Psoas muscle (tissue), 8 donors: ENCODE measurements around the gene RNF224. TPM values are rescaled to one million over a fixed set of nuclear protein-coding genes. Genes with fewer than 3 reads are reported as not detected.

Experiments
- ATAC-seq, 4 donors: fragments of 200-7000 bp; cut with Tn5 transposase; one replicate each; pipeline ENCODE4 v1.9.1; 2020; ENCODE audit warnings: moderate library complexity in 3 of 4, mild to moderate bottlenecking in 2 of 4
- DNase-seq, 2 donors: peaks; one replicate each; pipeline ENCODE4 v3.0.0-alpha.2; 2020
- H3K27ac ChIP-seq: fragments of 200-600 bp; one replicate; pipeline ENCODE4 v1.8.0; 2022
- H3K27me3 ChIP-seq, 3 donors: fragments of 200-600 bp in 1 of 3; one replicate each; pipeline versions ENCODE4 v1.6.1 to v1.8.0; 2013 to 2022; ENCODE audit warnings: low read length in 2 of 3, mild to moderate bottlenecking in 2 of 3, moderate library complexity in 1 of 3; ENCODE audit not compliant: insufficient read depth in 3 of 3
- H3K36me3 ChIP-seq, 2 donors: fragments of 200-600 bp in 1 of 2; one replicate each; pipeline versions ENCODE4 v1.6.1 to v1.8.0; 2013 to 2022; ENCODE audit warnings: low read depth in 1 of 2, mild to moderate bottlenecking in 1 of 2, moderate library complexity in 1 of 2; ENCODE audit not compliant: insufficient read depth in 1 of 2
- H3K4me1 ChIP-seq: fragments of 200-600 bp; one replicate; pipeline ENCODE4 v1.8.0; 2022
- H3K4me3 ChIP-seq: fragments of 200-600 bp; one replicate; pipeline ENCODE4 v1.8.0; 2022; ENCODE audit warnings: mild to moderate bottlenecking
- H3K9me3 ChIP-seq: fragments of 200-600 bp; one replicate; pipeline ENCODE4 v1.8.0; 2022
- WGBS, 3 donors: extraction: QIAGEN DNeasy Blood & Tissue Kit; methylation state at CpG; one replicate each; pipeline versions ENCODE4 v1.1.6 to v1.1.7; 2013; 5-methylcytosine and 5-hydroxymethylcytosine counted together
- intact Hi-C, 2 donors: fragments of 100-400 bp; cut with DNase I; formaldehyde crosslinking; loops; one replicate each; pipeline versions ENCODE4 v1.11.0 to v1.14.2; 2022
- polyA plus RNA-seq, 3 donors: library from polyadenylated mRNA; stranded (reverse); fragments of 200-250 nt; gene quantifications; one replicate each; pipeline ENCODE4 v1.2.3, GENCODE V29; 2013
- total RNA-seq, 4 donors: library from RNA; stranded (reverse); fragmentation: NEBNext Ultra II Directional in 2 of 4; extraction: Animal tissue kit (Norgen Biotek cat#: 25700) in 2 of 4; gene quantifications; one replicate each; pipeline versions ENCODE4 v1.2.1 to v1.2.4, GENCODE V29; 2021 to 2023
- TF ChIP-seq, protein P1 (sequence below): fragments of 200-600 bp; IDR thresholded peaks from one replicate; pipeline ENCODE4 v1.8.0; 2022; ENCODE audit warnings: antibody characterized with exemption
- donor health status: healthy with polysubstance abuse.
- donor health status: DM: no; HTN: no; CAD: no; lungs with moderate emphysema.
- donor health status: Bipolar disorder and iron deficiency.
- donor health status: healthy.
- donor health status: DM: yes; HTN: yes; CAD: no.
- donor health status: DM: no; HTN: no; CAD: no.
- donor health status: DM: no; HTN: no; CAD: no.
- donor health status: DM: yes; HTN: yes; CAD: no.

The RNF224 gene
- total and polyA plus RNA-seq, 7 donors: 0.01 TPM; not detected in 6

GRCh38 chr9:137243626-137244485 lies 16.6 kb downstream of the RNF224 start:
- TF ChIP-seq, protein P1, sequence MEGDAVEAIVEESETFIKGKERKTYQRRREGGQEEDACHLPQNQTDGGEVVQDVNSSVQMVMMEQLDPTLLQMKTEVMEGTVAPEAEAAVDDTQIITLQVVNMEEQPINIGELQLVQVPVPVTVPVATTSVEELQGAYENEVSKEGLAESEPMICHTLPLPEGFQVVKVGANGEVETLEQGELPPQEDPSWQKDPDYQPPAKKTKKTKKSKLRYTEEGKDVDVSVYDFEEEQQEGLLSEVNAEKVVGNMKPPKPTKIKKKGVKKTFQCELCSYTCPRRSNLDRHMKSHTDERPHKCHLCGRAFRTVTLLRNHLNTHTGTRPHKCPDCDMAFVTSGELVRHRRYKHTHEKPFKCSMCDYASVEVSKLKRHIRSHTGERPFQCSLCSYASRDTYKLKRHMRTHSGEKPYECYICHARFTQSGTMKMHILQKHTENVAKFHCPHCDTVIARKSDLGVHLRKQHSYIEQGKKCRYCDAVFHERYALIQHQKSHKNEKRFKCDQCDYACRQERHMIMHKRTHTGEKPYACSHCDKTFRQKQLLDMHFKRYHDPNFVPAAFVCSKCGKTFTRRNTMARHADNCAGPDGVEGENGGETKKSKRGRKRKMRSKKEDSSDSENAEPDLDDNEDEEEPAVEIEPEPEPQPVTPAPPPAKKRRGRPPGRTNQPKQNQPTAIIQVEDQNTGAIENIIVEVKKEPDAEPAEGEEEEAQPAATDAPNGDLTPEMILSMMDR: no peak
- H3K27me3 ChIP-seq: no peaks in the 10 kb centered on the region
- no peaks in the 10 kb centered on the region for H3K9me3 ChIP-seq
- peak overlapping the region; percentile 97 for H3K4me3 ChIP-seq
- no peak for DNase-seq
- intact Hi-C loops: no loop called here
- H3K36me3 ChIP-seq: peaks cover 0 to 23% of the 10 kb centered on the region in 2 donors
- no peak for ATAC-seq
- H3K27ac ChIP-seq: peak overlapping the region; percentile 58
- peaks cover 48% of the 10 kb centered on the region for H3K4me1 ChIP-seq
- 59 to 71% (median 66%) methylated on average over 15 of the region's 15 CpGs for WGBS, 3 donors

- Histone ChIP-seq H3K9me3 (no peaks in the 10 kb centered on the region), H3K27me3 (no peaks in the 10 kb centered on the region), H3K4me1 (peaks cover 40% of the 10 kb centered on the region), H3K27ac (peak overlapping the region; percentile 58), H3K4me3 (no peak overlapping the region), H3K36me3 (peaks cover 0 to 23% of the 10 kb centered on the region in 2 donors)
- WGBS, 3 donors: 62 to 66% (median 65%) methylated on average over 30 to 36 of the region's 36 CpGs
- DNase-seq (no peak), ATAC-seq (no peak)
- intact Hi-C loops: no loop called here
- TF ChIP-seq, protein P1: no peak
Measured at GRCh38 chr9:137244486-137245449, 17.5 kb downstream of the RNF224 start.

DNA sequence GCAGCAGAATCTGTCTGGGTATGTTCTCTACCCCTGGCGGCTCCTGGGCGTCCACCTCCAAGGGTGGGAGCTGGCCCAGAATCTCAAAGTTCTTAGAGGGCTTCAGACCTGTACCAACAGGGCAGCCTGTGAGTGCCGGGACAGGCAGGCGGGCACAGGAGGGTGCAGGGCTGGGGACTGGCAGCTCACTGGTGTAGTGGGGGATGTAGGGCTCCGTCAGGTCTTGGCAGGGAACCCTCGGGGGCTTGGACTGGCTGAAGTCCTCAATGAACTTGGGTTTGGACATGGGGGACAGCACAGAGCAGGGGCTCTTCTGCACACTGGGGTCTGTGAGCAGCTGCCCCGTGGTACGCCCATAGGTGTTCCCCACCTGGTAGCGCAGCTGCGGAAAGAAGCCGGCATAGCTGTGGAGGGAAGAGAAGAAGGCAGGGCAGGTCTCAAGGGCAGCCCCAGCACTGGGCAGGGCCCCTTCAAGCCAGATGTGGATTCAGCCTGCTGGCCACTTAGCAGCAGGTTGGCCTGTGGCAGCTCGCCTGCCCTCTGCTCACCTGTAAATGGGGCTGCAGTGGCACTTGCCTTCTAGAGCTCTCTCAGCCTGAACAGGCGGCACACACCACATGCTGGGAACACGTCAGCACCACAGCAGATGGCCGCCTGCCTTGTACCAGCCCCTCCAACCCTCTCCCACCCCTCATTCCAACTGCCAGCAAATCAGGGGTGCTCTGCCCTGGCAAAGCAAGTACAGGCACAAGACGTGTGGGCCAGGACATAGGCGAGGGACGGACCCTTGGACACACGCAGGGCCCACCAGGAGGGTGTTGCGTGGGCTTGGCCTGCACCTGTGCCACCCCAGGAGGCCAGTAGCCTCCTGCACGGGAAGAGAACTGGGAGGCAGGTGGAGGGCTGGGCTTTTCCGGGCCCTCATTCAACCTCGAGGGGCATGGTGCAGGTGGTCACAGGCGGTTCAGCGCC lies 18.4 kb downstream of the RNF224 start:
- Histone ChIP-seq H3K27me3 (no peaks in the 10 kb centered on the region), H3K27ac (no peak overlapping the region), H3K9me3 (no peaks in the 10 kb centered on the region), H3K36me3 (peaks cover 0 to 23% of the 10 kb centered on the region in 2 donors), H3K4me1 (peaks cover 40% of the 10 kb centered on the region), H3K4me3 (no peak overlapping the region)
- TF ChIP-seq, protein P1: no peak
- WGBS, 3 donors: 88 to 90% (median 88%) methylated on average over 25 of the region's 25 CpGs
- intact Hi-C loops: no loop called here
- DNase-seq (no peak), ATAC-seq (no peak)
